ENCODE measurements around the gene KIF26B.

KIF26B gene

DNA sequence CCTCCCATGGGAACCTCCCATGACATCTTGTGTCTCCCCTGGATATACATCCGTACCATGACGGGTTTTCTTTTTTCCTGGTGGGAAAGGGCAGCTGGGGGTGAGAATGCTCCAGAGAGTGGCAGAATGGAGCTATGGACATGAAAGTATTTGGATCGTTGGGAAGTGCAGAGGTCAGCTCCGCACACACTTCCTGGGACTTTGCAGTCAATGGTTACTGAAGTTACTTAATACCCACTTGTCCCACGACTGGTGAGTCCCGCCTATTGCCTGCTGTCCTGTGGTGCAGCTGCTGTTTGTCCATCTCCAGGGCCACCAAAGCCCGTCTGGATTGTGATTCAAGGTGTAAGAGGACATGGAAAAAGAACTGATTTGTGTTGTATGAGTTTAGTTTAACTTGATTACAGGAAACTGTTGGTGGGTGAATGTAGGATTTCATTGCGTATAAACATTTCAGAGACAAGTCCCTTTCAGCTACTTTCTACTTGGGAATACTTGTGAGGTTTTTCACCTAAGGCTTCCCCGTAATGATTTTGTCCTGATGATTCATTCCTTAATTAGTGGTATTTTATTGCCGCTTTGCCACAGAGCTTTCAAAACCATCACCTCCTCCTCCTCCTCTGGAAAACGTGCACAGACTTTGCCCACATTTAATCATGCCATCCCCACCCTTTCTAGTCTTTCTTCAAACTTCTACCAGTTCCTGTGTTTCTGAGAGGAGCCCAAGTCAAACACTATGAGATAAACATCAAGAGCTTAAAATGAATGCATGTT, 308.8 kb downstream of the KIF26B start:
- TF ChIP-seq, protein P1, sequence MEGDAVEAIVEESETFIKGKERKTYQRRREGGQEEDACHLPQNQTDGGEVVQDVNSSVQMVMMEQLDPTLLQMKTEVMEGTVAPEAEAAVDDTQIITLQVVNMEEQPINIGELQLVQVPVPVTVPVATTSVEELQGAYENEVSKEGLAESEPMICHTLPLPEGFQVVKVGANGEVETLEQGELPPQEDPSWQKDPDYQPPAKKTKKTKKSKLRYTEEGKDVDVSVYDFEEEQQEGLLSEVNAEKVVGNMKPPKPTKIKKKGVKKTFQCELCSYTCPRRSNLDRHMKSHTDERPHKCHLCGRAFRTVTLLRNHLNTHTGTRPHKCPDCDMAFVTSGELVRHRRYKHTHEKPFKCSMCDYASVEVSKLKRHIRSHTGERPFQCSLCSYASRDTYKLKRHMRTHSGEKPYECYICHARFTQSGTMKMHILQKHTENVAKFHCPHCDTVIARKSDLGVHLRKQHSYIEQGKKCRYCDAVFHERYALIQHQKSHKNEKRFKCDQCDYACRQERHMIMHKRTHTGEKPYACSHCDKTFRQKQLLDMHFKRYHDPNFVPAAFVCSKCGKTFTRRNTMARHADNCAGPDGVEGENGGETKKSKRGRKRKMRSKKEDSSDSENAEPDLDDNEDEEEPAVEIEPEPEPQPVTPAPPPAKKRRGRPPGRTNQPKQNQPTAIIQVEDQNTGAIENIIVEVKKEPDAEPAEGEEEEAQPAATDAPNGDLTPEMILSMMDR (IDR thresholded peaks at IDR 0.05; ENCODE audit: low read depth, low read length, missing control alignments): no peak
- no peak overlapping the region for H3K4me3 ChIP-seq (replicated peaks; ENCODE audit: low read depth, low read length)
- DNase-seq (ENCODE audit: extremely low read depth, low read depth): no peak

DNA sequence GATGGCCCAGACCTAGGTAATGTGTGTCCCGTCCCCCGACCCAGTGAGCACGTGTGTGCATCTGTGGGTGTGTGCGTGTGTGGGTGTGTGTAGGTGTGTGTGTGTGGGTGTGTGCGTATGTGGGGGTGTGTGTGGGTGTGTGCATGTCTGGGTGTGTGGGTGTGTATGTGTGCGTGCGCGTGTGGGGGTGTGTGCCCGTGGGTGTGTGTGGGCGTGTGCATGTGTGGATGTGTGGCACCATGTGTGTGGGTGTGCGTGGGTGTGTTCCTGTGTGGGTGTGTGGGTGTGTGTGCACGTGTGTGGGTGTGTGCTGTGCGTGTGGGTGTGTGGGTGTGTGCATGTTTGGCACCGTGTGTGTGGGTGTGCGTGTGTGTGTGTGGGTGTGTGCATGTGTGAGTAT, 309.5 kb downstream of the KIF26B start:
- DNase-seq (ENCODE audit: extremely low read depth, low read depth): no peak
- no peak overlapping the region for H3K4me3 ChIP-seq (replicated peaks; ENCODE audit: low read depth, low read length)
- TF ChIP-seq, protein P1 (IDR thresholded peaks at IDR 0.05; ENCODE audit: low read depth, low read length, missing control alignments): no peak

DNA sequence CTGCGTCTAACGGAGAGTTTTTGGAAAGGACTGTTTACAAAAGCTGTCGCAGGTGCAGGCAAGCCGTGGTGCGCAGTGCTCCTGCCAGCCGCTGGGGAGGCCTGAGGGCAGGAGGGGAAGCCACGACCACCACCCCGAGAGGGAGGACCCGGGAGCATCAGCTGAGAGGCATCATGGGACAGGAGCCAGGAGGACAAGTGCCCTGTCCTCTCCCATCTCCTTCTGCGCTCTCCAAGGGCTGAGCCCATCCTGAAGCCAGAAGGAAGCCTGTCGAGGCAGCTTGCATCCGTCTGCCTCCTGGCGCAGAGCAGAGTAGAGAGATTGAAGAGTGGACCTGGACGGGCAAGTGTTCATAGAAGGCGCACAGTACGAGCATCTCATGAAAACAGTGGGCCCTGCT, 310.9 kb downstream of the KIF26B start:
- TF ChIP-seq, protein P1 (IDR thresholded peaks at IDR 0.05; ENCODE audit: low read depth, low read length, missing control alignments): no peak
- no peak for DNase-seq (ENCODE audit: extremely low read depth, low read depth)

DNA sequence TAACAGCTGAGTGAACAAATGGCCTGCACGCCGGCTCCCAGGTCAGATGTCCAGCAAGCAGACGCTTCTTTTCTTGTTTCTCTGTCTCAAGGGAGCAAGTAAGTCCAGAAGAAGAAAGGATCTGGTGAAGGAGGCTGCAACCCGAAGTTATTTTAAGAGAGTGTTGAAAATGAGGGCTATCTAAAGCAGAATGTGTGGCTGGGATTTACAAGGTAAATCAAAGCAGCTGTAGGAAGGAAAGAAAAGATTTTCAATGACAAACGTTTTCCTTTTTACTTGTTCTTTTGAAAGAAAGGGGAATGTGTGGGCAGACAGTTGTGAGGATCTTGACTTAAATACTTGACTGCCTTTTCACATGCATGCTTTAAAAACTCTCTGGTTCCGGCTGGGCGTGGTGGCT, 311.5 kb downstream of the KIF26B start:
- no peak for DNase-seq (ENCODE audit: extremely low read depth, low read depth)
- H3K4me3 ChIP-seq (replicated peaks; ENCODE audit: low read depth, low read length): no peak overlapping the region
- TF ChIP-seq, protein P1 (IDR thresholded peaks at IDR 0.05; ENCODE audit: low read depth, low read length, missing control alignments): no peak

More for the DNA sequence above, 310.9 kb downstream of the KIF26B start:
- no peak overlapping the region for H3K4me3 ChIP-seq (replicated peaks; ENCODE audit: low read depth, low read length)

DNA sequence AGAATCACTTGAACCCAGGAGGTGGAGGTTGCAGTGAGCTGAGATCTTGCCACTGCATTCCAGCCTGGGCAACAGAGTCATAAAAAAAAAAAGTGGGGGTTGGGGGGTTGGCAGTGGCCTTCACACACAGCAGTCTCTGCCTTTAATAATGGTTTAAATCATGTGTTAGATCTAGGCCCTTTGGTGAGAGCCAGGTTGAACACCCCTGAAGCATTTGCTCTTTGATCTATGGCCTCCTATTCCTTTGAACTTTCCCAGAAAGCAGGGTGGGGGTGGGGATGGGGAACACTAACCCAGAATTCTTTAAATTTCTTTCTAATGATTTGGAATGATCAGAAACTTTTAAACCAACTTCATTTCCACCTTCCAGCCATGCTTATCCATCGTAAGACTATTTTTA, 313.0 kb downstream of the KIF26B start:
- H3K4me3 ChIP-seq (replicated peaks; ENCODE audit: low read depth, low read length): no peak overlapping the region
- no peak for DNase-seq (ENCODE audit: extremely low read depth, low read depth)
- TF ChIP-seq, protein P1 (IDR thresholded peaks at IDR 0.05; ENCODE audit: low read depth, low read length, missing control alignments): no peak

DNA sequence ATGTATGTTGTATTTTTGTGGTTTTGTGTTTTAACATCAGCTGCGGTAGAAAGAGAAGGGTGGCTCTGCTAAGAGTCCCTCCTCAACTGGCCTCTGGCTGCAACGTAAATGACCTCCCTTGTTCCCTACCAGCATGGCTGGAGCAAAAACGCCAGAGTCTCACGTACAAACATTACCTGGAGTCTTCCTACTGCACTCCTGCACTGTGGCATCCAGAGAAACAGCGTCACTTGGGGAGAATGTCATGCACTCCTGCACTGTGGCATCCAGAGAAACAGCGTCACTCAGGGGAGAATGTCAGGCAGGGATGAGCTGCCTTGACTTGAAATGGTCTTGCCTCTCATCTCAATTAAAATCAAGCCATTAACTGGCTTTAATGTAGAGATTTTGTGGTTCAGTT, 314.2 kb downstream of the KIF26B start:
- no peak overlapping the region for H3K4me3 ChIP-seq (replicated peaks; ENCODE audit: low read depth, low read length)
- TF ChIP-seq, protein P1 (IDR thresholded peaks at IDR 0.05; ENCODE audit: low read depth, low read length, missing control alignments): no peak
- DNase-seq (ENCODE audit: extremely low read depth, low read depth): no peak

DNA sequence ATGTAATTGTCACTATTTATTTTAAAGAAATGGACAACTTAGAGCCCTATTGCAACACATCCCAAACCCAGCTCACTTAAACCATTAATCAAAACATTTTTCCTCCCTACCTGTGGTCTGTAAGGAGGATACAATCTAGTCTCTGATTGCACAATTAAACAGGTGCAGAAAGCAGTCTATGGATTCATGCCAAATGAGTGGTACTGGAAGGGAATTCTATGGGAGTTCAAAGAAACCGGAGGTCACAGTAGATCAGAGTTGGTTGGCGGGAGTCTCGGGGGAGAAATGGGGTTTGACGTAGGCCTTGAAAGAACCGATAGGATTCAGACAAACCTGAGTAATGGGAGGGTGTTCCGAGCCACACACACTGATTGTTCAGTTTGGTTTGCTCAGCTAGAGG, 314.9 kb downstream of the KIF26B start:
- DNase-seq (ENCODE audit: extremely low read depth, low read depth): no peak

More for the DNA sequence above, 314.9 kb downstream of the KIF26B start:
- H3K4me3 ChIP-seq (replicated peaks; ENCODE audit: low read depth, low read length): no peak overlapping the region
- TF ChIP-seq, protein P1 (IDR thresholded peaks at IDR 0.05; ENCODE audit: low read depth, low read length, missing control alignments): no peak

Measured in HFF-Myc (cell line).